Measurements from ENCODE around the gene ERVMER34-1.
A peak's percentile ranks its signal among the peaks of the same experiment; 100 is the strongest.

ERVMER34-1 gene

GRCh38 chr4:52716364-52717151 lies 34.7 kb downstream of the ERVMER34-1 start:
- DNase-seq: no peak

DNA sequence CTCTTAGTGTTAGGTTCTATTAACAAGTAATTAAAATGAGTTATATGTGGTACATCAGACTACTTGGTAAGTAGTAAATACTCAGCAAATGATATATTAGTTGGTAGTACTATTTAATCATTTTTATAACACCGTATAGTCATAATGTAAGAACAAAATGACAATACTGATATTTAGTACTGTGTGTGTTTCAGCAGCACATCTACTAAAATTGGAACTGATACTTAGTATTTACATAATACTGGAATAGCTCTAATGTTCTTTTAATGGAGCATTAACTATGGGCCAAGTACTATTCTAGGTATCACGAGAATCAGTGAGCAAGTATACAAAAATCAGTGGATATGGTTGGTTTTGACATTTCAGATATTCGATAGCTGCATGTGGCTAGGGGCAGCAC lies 35.3 kb downstream of the ERVMER34-1 start:
- no peak for DNase-seq

DNA sequence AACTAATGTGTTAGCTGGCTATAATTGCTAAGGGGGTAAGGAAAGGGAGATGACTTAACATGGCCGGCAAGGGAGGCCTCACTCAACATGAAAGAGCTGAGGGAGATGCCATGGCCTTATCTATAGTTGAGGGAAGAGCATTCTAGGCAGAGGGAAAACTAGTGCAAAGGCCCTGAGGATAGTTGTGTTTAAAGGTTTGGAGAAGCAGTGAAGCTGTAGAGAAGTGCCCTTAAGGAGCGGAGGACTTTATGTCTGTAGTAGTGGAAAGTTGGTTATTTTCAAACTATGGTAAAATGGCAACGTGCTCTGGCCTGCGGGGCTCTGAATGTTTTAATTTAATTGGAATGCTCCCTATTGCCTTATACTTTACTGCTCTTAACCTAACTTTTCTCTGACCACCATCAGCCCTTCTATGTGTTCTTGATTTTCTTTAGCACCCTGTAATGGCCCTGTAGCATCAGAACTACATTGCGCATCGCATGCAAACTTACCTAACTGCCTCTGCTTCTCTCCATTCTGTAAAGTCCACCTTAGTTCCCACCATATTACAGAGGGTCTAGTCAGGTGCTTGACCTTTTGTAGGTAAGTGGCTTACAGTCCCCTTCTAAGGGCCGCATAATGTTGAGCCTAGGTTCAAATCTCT lies 35.8 kb downstream of the ERVMER34-1 start:
- DNase-seq: no peak

GRCh38 chr4:52714597-52715254 lies 36.5 kb downstream of the ERVMER34-1 start:
- no peak for DNase-seq

GRCh38 chr4:52713456-52713937 lies 37.7 kb downstream of the ERVMER34-1 start:
- DNase-seq: no peak

- peak; percentile 99 for DNase-seq
Measured at GRCh38 chr4:52712251-52713130, 38.7 kb downstream of the ERVMER34-1 start.

DNA sequence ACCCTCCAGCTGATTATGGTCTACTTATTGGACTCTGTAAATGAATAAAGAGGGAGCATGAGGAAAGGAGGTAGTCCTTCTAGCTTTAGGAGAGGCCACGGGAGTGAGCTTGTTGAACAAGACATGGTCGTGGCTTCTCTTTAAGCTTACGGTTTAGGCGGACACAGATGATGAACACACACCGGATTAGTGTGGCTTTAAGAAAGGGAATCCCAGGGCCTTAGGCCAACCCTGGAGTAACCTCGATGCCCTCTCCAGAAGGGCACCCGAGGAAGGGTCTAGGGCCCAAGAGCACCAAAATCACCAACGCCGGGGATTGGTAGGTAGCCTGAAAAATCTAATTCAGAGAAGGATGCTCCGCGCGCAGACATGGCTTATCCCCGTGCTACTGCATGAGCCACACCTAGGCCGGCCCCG lies 39.4 kb downstream of the ERVMER34-1 start:
- no peak for DNase-seq

DNA sequence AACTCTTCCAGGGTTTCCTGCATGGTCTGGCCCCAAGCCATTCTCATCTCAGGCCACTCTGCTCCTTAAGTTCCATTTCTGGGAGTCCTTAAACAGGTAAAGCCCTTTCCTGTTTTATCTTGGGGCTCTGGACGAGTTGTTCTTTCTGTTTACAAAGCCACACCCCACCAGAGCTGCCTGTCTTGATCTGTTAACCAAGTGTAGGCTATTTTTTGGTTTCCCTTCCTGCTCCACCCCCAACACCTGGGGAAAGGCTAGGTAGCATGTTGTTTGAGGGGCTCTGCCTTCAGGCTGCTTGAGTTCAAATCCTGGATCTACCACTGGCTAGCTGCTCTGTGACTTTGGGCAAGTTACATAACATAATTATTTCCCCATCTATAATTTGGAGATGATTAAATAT lies 40.0 kb downstream of the ERVMER34-1 start:
- DNase-seq: no peak

DNA sequence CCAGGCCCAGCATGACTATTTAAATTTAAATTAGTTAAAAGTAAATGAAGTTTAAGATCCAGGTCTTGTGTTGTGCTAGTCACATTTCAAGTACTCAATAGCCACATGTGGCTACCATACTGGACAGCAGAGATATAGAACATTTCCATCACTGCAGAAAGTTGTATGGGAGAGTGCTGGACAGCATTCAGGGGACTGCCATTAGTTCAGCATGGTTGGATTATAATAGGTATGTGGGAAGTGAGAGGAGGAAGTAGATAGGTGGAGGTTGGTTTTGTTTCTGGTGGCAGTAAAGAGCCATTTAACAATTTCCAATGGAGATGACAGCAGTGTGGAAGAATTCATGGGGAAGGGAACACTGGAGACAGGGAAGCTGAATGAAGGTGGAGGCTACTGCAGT lies 42.1 kb downstream of the ERVMER34-1 start:
- DNase-seq: no peak

DNA sequence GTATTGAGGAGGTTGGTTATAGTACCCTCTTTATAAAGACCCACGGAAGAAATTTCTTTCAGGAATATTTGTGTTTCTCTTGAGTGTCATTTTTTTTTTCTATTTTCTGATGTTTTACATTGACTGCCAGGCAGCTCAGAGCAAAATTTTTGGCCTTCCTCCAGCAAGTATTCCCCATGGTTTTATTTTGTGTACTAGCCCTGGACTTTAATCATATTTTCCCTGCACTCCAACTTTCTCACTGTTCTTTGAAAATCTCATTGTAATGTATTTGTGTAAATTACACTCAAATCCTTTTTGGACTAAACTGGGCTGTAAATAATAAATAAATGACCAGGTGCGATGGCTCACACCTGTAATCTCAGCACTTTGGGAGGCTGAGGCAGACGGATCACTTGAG lies 46.6 kb downstream of the ERVMER34-1 start:
- DNase-seq: no peak

DNA sequence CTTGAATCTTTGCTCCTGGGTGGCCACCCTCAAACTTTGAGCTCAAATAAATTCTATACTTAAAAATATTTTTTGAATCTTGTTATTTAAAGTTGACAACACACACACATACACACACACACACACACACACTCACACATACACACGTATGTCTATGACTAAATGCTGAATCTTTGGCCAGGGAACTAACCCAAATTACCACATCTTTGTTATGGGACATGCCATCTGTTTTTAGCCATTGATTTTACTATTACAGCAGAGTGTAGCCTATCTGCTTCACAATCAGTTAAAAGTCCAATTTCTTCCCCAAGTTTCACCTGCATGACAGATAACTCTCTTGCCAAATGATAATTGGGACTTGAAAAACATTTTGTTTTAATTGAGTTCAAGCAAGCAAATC lies 47.1 kb downstream of the ERVMER34-1 start:
- no peak for DNase-seq

GRCh38 chr4:52701207-52701606 lies 50.0 kb downstream of the ERVMER34-1 start:
- no peak for DNase-seq

DNA sequence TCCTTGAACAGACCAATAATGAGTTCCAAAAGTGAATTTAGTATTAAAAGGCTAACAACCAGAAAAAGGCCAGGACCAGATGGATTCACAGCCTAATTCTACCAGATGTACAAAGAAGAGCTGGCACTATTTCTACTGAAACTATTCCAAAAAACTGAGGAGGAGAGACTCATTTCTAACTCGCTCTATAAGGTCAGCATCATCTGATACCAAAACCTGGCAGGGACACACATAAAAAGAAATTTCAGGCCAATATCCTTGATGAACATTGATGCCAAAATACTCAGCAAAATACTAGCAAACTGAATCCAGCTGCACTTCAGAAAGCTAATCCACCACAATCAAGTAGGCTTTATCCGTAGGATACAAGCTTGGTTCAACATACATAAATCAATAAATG lies 56.3 kb downstream of the ERVMER34-1 start:
- no peak for DNase-seq

DNA sequence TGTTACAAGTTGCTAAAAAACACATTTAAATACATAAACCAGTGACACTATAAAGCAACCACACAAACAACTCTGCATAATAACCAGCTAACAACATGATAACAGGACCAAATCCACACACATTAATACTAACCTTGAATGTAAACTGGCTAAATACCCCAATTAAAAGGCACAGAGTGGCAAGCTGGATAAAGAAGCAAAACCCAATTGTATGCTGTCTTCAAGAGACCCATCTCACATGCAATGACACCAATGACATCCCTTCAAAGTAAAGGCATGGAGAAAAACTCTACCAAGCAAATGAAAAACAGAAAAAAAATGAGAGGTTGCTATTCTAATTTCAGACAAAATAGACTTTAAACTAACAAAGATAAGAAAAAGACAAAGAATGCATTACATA lies 57.7 kb downstream of the ERVMER34-1 start:
- no peak for DNase-seq
